Stomach (tissue), 4 donors: Measurements from ENCODE around the gene CEMIP.

Source experiments
- EP300 ChIP-seq: sonication (generic); formaldehyde crosslinking; IDR thresholded peaks from one replicate; pipeline ENCODE4 v1.6.1; 2017; ENCODE audit warnings: antibody characterized with exemption
- POLR2A ChIP-seq, 4 donors: fragments of 450-650 bp; IDR thresholded peaks; one replicate each; pipeline ENCODE4 v1.6.1; 2016; ENCODE audit warnings: antibody characterized with exemption in 4 of 4, control low read depth in 2 of 4, mild to moderate bottlenecking in 1 of 4, moderate library complexity in 1 of 4
- POLR2AphosphoS5 ChIP-seq, 3 donors: sonication (generic); formaldehyde crosslinking; IDR thresholded peaks; one replicate each; pipeline ENCODE4 v1.6.1; 2016; ENCODE audit warnings: antibody characterized with exemption in 3 of 3
- TF ChIP-seq, protein P1 (sequence below), 7 experiments: fragments of 450-650 bp in 4 of 7; fragments of 200-600 bp in 3 of 7; sonication (generic) in 3 of 7; IDR thresholded peaks; one replicate each; pipeline ENCODE4 v1.5.1; 2016 to 2019; ENCODE audit warnings: antibody characterized with exemption in 7 of 7, control low read depth in 2 of 7, mild to moderate bottlenecking in 1 of 7

DNA sequence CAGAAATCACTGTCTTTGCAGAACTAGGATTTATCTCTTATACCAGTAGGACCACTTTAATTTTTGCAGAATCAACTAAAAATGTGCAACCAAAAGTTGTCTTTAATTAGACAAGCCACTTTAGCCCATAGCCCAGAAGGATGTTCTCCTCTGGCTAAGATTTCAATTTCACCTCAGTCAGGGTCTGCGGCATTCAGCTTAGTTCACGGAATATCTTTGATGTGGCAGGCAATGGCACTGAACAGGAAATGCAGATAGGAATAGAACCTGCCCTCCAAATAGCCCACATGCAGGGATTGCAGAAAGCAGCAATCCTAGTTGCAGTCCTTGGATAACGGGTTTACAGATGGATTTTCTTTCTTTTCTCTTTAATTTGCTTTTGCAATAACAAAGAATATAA lies 109.7 kb downstream of the CEMIP start:
- TF ChIP-seq, protein P1, sequence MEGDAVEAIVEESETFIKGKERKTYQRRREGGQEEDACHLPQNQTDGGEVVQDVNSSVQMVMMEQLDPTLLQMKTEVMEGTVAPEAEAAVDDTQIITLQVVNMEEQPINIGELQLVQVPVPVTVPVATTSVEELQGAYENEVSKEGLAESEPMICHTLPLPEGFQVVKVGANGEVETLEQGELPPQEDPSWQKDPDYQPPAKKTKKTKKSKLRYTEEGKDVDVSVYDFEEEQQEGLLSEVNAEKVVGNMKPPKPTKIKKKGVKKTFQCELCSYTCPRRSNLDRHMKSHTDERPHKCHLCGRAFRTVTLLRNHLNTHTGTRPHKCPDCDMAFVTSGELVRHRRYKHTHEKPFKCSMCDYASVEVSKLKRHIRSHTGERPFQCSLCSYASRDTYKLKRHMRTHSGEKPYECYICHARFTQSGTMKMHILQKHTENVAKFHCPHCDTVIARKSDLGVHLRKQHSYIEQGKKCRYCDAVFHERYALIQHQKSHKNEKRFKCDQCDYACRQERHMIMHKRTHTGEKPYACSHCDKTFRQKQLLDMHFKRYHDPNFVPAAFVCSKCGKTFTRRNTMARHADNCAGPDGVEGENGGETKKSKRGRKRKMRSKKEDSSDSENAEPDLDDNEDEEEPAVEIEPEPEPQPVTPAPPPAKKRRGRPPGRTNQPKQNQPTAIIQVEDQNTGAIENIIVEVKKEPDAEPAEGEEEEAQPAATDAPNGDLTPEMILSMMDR (IDR thresholded peaks at IDR 0.05), result no peak
- TF ChIP-seq POLR2A (IDR thresholded peaks at IDR 0.05) (no peak), POLR2AphosphoS5 (IDR thresholded peaks at IDR 0.05) (no peak), EP300 (no peak)
